ENCODE data around the gene LRRTM1.

LRRTM1 gene

DNA sequence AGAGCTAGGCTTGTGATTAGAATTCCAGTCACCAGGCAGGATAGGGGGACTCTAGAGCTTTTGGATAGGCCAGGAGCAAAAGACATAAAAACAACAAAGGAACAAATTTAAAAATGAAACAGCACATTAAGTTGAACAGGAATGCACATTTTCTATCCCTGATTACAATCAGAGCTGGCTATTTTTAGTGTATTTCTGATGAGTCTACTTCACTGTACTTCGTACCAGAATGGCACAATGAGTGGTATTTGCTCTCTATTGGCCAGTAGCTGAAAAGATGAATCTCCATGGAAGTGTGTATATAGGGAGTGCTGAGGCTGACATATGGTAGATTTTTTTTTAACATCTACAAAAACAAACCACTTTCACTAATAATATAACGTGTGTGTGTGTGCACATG is 34.2 kb upstream of the LRRTM1 start:
- Mint-ChIP-seq H3K36me3 (ENCODE audit: low read depth) (no peaks in the 10 kb centered on the region), H3K27me3 (ENCODE audit: low read depth) (no peaks in the 10 kb centered on the region), H3K9me3 (no peaks in the 10 kb centered on the region), H3K27ac (no peak overlapping the region), H3K4me1 (no peaks in the 10 kb centered on the region), H3K4me3 (no peak overlapping the region)
- TF ChIP-seq, protein P1, sequence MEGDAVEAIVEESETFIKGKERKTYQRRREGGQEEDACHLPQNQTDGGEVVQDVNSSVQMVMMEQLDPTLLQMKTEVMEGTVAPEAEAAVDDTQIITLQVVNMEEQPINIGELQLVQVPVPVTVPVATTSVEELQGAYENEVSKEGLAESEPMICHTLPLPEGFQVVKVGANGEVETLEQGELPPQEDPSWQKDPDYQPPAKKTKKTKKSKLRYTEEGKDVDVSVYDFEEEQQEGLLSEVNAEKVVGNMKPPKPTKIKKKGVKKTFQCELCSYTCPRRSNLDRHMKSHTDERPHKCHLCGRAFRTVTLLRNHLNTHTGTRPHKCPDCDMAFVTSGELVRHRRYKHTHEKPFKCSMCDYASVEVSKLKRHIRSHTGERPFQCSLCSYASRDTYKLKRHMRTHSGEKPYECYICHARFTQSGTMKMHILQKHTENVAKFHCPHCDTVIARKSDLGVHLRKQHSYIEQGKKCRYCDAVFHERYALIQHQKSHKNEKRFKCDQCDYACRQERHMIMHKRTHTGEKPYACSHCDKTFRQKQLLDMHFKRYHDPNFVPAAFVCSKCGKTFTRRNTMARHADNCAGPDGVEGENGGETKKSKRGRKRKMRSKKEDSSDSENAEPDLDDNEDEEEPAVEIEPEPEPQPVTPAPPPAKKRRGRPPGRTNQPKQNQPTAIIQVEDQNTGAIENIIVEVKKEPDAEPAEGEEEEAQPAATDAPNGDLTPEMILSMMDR (IDR thresholded peaks at IDR 0.05; ENCODE audit: unreplicated experiment in 3 of 3) = no peak

DNA sequence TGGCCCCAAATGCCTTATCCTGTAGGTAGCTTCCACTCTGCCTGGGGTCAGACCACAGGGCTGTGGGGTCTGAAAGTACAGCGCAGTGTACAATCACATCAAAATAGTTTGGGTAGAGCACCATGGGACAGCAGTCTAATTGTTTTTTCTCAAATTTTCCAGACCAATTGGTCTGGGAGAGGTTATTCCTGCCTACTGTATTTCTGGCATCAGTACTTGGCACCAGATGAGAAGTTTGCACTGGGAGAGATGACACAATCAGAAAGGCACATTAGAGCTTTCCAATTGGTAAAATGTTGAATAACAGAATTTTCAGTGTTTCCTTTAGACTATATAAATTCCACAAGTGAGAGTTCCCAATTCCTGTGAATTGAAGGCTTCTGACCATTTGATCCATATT is 30.9 kb upstream of the LRRTM1 start:
- Mint-ChIP-seq H3K9me3 (no peaks in the 10 kb centered on the region), H3K4me3 (no peak overlapping the region), H3K4me1 (peaks cover 5% of the 10 kb centered on the region), H3K36me3 (ENCODE audit: low read depth) (no peaks in the 10 kb centered on the region), H3K27ac (no peak overlapping the region), H3K27me3 (ENCODE audit: low read depth) (peaks cover 7% of the 10 kb centered on the region)
- TF ChIP-seq, protein P1 (IDR thresholded peaks at IDR 0.05; ENCODE audit: unreplicated experiment in 3 of 3) = no peak

DNA sequence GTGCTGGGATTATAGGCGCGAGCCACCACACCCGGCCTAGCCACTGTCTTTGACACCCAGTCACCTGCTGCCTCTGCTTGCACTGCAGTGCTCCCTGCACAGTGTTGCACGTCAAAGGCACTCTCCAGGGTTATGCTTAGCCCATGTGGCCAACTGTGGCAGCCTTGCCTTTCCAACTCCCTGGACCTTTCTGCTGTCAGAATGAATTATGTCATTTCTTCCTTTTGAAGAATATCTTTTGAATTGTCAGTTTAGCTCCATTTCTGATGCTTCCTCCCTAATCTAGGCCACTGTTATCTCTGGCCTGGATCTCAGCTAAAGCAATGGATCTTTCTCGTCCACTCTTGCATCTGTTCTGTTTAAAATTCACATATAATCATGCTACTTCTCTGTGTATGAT is 29.3 kb upstream of the LRRTM1 start:
- Mint-ChIP-seq H3K9me3 (no peaks in the 10 kb centered on the region), H3K36me3 (ENCODE audit: low read depth) (no peaks in the 10 kb centered on the region), H3K27ac (no peak overlapping the region), H3K27me3 (ENCODE audit: low read depth) (peaks cover 7% of the 10 kb centered on the region), H3K4me1 (peaks cover 5% of the 10 kb centered on the region), H3K4me3 (no peak overlapping the region)
- TF ChIP-seq, protein P1 (IDR thresholded peaks at IDR 0.05; ENCODE audit: unreplicated experiment in 3 of 3) = no peak

DNA sequence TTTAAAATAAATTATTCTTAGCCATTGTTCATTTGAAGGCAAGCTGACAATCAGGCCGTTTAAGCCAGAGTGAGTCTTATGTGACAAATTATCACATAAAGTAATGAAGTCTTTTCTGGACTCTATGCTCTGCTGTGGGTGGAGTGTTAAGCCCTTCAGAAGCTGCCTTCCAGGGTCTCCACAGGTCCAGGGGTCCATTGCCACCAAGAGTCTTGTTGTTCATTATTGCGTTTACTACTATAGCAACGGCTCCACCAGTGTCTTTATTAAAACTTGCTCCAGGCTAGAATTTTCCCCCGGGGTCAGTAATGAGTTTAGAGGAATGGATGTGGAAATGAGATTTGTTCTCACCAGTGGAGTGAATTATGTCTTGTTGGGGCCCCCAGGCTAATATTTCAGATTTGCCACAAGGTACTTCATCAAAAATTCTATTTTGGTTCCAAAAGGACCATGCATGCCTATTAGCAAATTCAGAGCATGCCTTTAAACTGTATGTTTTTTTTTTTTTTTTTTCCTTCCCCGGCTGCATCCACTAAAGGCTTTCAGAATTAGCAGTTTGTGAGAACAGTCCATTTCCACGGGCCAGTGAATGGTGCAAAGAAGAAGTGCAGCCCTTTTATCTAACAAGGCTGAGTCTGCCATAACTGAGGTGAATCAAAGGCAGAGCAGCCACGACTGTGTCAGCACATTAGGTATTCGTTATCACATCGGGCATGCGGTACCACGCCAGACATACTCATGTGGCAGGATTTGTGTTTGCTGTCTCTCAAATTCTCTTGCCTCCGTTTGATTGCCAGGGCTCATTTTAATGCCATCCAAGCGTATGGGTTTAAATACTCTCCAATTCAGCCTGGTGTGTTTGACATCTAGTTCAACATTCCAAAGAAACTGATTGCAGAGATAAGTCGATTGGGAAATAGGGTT is 26.2 kb upstream of the LRRTM1 start:
- Mint-ChIP-seq H3K27me3 (ENCODE audit: low read depth) (peaks cover 7% of the 10 kb centered on the region), H3K36me3 (ENCODE audit: low read depth) (no peaks in the 10 kb centered on the region), H3K27ac (peak overlapping the region in 1 of 3 experiments; percentile 51), H3K9me3 (no peaks in the 10 kb centered on the region), H3K4me3 (no peak overlapping the region), H3K4me1 (peaks cover 19% of the 10 kb centered on the region)
- TF ChIP-seq, protein P1 (IDR thresholded peaks at IDR 0.05; ENCODE audit: unreplicated experiment in 3 of 3) = no peak

DNA sequence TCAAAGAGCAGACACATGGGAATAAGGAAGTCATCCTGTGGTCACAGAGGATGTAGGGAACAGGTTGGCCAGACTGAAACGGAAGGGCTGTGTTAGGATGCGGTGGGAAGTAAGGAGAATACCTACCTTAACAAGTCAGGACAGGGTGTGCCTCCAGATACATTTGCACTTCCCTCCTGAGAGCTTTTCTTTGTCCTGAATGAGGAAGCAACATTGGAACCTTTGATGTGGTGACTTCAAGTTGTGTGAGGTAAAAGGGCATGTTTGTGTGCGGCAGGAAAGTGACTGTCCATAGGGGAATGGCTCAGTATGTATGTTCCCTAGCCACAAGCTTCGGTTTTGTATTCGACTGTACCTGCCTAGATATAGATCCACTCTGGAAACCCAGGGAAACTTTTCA is 24.9 kb upstream of the LRRTM1 start:
- H3K36me3 Mint-ChIP-seq (ENCODE audit: low read depth) = no peaks in the 10 kb centered on the region
- H3K27me3 Mint-ChIP-seq (ENCODE audit: low read depth) = peaks cover 7% of the 10 kb centered on the region
- TF ChIP-seq, protein P1 (IDR thresholded peaks at IDR 0.05; ENCODE audit: unreplicated experiment in 3 of 3) = no peak
- H3K4me1 Mint-ChIP-seq = peaks cover 22% of the 10 kb centered on the region
- H3K27ac Mint-ChIP-seq = peak overlapping the region in 1 of 3 experiments; percentile 28
- H3K4me3 Mint-ChIP-seq = no peak overlapping the region
- H3K9me3 Mint-ChIP-seq = no peaks in the 10 kb centered on the region

DNA sequence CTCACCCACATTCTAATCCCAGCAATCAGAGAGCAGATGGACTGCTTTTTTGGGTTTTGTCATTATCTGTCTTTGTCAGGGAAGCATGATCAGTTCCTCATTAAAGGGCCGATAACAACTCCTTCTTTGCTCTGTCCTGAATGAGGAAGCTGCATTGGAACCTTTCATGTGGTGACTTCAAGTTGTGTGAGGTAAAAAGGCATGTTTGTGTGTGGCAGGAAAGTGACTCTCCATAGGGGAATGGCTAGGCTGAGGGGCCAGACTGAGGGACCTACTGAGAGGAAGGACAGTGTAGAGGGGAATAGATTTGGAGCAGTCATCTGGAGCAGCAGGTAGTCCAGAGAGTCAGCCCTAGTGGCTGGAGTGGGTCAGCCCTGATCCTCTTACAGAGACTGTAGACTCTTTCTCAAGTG is 23.6 kb upstream of the LRRTM1 start:
- Mint-ChIP-seq H3K4me1 (peaks cover 22% of the 10 kb centered on the region), H3K4me3 (no peak overlapping the region), H3K27ac (peak overlapping the region; percentile 32 to 89 (median 58)), H3K36me3 (ENCODE audit: low read depth) (no peaks in the 10 kb centered on the region), H3K9me3 (no peaks in the 10 kb centered on the region), H3K27me3 (ENCODE audit: low read depth) (peaks cover 5% of the 10 kb centered on the region)
- TF ChIP-seq, protein P1 (IDR thresholded peaks at IDR 0.05; ENCODE audit: unreplicated experiment in 3 of 3) = no peak
